Hematopoietic multipotent progenitor cell treated with erythropoietin and hydrocortisone succinate and interleukin-3 and kit ligand, for 4 days (in vitro differentiated cells): ENCODE measurements around the gene CLSTN3.
"Not testable (repeated sequence)": the region's sequence is repeated elsewhere in the genome, so short reads cannot be mapped to it uniquely, and the experiment has no call there.

ENCODE experiments used
- DNase-seq: peaks from one replicate; pipeline ENCODE4 v3.0.0-alpha.2; 2015

The CLSTN3 gene

GRCh38 chr12:7154042-7154441, 23.9 kb downstream of the CLSTN3 start:
- DNase-seq = no peak

- DNase-seq = no peak
Measured at GRCh38 chr12:7154901-7155470, 24.8 kb downstream of the CLSTN3 start.

GRCh38 chr12:7155471-7156034, 25.4 kb downstream of the CLSTN3 start:
- DNase-seq = no peak

DNA sequence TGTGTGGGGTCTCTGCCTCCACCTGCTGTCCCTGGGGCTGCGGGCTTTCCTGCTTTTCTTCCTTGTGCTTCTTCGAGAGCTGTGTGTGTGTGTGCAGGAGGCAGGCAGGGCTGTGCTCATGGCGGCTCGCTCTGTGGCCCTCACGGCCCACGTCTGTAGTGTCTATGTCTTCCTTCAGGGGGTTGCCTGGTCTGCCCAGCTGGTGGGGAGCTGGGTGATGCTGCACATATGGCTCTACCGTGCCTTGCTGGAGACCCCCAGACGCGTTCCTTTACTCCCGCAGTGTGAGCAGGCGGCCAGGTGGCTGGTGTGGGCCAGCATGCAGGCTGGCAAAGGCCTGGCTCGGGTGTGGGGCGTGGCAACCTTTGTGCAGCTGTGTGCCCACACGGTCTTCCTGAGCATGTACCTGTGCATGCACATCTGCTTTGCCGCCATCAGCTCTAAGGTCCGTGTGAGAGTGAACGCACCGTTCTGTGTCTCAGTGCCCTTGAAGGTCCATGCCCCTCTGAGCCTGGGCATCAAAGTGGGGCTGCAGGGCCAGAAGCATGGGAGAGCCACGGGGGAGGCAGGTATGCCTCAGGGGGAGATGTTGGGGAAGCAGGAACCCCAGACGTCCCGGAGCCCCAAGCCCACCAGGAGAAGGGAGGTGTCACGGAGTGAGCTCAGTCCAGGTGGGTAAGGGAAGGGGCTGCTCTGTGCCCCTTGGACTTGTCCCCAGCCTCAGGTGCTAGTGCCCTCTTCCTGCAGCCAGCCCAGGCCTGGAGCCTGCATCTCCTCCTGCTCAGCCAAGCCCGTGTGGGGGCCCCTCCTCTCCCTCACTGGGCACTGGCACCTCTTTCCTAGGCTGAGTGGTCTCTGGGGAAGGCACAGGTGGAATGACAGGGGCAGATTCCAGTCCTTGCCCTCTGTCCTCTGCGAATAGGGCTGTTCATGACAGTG, 26.4 kb downstream of the CLSTN3 start:
- DNase-seq = no peak

DNA sequence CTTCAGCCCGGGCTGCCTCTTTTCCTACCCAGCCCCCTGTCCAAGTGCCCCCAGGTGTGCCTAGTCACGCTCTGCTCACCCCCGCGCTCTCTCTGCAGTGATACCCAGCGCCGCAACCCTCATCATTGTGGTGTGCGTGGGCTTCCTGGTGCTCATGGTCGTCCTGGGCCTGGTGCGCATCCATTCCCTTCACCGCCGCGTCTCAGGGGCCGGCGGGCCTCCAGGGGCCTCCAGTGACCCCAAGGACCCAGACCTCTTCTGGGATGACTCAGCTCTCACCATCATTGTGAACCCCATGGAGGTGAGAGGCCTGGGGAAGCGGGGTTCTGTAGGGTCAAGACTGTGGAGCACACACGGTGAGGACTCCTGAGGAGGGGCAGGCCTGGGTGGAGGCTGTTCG, 27.2 kb downstream of the CLSTN3 start:
- no peak for DNase-seq

GRCh38 chr12:7158781-7159609, 28.8 kb downstream of the CLSTN3 start:
- no peak for DNase-seq

- no peak for DNase-seq
Measured at GRCh38 chr12:7160183-7160582, 30.0 kb downstream of the CLSTN3 start.

- no peak for DNase-seq
Measured at GRCh38 chr12:7161327-7161726, 31.2 kb downstream of the CLSTN3 start.

DNA sequence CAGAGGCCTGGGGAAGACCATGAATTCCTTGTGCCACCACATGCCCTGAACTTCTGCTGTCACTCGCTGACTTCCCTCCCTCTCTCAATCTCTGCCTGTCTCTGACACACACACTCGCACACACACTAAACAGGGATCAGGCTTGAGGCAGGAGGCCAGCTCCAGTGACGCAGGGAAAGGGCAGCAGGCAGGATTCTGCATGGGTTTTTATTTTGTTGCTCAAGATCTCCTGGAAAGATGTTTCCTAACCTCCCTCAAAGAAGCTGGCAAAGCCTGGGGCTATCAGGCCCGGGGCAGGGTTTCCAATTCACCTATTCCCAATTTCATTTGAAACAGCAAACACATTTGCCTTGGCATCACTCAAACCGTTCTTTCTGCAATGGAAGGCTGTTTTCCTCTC, 31.6 kb downstream of the CLSTN3 start:
- DNase-seq = no peak

DNA sequence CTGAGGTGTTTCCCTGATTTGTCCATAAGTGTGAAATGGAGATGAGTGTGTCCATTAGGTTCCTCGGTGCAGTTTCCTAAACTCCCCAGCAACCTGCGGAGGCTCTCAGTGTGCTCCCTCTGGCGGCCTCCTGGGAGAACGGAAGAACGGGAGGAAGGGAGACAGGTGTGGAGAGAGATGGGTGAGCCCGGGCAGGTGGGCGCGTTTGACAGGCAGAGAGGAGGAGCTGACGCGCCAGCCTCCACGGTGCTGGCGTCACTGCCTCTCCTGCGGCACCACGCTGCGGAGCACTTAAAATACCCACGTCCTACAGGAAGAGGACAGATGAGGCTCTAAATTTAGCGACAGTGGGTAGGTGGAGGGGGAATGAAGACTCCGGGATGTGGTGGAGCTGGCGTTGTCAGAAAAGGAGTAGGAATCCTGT, 32.5 kb downstream of the CLSTN3 start:
- peak; percentile 50 for DNase-seq

- no peak for DNase-seq
Measured at GRCh38 chr12:7169951-7170350, 39.8 kb downstream of the CLSTN3 start.

DNA sequence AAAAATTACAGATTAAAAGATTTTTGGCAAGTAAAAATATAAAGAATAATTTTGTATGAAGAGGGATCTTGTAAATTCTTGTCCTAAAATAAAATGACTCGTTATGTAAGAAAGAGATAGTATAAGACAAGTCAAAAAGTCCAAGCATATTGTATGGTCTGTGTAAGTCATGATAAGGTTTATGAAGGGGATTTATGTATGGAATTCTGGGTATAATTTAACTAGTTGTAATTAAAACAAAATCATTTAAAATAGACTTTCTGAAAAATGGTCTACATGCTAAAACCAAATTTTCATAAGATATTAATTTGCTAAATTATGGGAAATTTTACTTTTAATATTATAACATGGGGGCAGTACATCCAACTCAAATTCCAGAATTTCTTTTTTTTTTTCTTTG, 41.7 kb downstream of the CLSTN3 start:
- no peak for DNase-seq

DNA sequence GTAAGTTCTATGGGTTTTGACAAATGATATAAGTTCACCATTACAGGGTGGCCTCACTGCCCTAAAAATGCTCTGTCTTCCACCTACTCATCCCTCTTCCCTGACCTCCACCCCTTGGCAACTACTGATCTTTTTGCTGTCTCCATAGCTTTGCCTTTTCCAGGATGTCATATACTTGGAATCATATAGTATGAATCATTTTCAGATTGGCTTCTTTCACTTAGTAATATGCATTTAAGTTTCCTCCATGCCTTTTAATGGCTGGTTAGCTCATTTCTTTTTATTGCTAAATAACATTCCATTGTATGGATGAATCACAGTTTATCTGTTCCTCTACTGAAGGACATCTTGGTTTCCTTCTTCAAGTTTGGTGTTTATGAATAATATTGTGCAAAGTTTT, 45.3 kb downstream of the CLSTN3 start:
- DNase-seq = no peak

GRCh38 chr12:7176595-7176994, 46.4 kb downstream of the CLSTN3 start:
- DNase-seq = no peak

DNA sequence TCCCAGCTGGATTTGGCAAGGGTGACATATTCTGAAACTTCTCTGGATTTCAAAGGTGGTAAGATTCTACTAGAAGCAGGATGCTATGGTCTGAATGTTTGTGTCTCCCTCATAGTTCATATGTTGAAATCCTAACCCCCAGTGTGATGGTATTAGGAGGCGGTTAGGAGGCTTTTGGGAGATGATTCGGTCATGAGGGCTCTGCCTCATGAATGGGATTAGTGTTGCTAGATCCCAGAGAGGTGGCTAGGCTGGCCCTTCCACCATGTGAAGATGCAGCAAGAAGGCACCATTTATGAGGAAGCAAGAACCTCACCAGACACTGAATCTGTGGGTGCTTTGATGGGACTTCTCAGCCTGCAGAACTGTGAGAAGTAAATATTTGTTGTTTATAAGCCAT, 48.3 kb downstream of the CLSTN3 start:
- no peak for DNase-seq

DNA sequence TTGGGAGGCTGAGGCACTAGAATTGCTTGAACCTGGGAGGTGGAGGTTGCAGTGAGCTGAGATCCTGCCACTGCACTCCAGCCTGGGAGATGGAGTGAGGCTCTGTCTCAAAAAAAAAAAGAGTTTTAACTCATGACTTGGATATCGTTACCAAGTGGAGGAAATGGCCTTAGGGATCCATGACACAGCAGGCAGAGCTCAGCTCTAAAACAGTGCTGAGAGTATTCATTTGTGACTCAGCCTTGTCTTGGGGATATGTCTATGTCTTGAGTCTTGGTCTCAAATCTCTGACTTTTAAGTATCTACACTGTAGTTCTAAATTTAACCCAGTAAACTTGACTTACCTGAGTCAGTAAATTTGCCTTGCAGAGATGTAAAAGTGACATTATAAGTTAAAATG, 50.5 kb downstream of the CLSTN3 start:
- no peak for DNase-seq

DNA sequence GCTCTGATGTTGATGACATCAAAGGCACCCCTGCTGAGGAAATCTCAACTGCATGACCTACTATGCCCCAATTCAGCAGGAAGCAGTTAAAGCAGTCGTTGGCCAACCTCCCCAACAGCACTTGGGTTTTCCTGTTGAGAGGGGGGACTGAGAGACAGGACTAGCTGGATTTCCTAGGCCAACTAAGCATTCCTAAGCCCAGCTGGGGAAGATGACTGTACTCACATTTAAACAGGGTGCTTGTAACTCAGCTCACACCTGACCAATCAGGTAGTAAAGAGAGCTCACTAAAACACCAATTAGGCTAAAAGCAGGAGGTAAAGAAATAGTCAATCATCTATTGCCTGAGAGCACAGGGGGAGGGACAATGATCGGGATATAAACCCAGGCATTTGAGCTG, 55.9 kb downstream of the CLSTN3 start:
- DNase-seq = not testable (repeated sequence)

DNA sequence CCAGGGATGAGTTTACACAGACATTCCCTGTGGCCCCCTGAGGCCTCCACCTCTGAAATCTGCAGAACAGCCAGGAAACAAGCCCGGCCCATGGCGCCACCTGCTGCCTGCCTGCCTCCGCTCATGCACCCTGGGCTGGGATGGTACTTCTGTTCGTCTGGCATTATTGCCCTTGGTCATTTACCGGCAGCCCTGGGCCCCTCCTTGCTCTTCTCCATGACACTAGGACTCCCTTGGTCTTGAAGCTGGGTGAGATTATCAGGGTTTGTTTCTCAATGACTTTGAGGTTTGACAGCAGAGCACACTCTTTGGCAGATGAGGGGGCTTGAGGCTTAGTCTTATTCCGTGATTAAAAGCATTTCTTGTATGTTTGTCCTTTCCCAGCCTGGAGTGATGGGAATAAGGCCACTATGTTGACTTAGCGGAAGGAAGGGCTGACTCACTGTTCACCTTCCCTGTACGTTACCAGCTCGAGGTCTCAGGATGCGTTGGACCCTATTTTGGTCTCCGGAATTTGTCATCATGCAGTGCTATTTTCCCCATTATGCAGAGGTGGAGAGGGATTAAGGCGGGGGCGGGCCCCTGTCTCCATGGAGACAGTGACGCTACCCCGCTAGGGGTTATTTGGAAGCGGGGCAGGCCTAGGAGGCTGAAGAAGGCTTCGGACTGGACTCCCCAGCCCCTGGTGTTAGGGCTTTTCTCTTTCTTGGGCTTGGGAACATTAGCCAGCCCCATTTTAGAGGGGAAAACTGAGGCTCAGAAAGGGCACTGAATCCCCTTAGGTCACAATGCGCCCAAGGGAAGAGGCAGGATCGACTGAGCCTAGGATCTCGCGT, 58.6 kb downstream of the CLSTN3 start:
- peak; percentile 83 for DNase-seq

GRCh38 chr12:7189398-7190267, 59.5 kb downstream of the CLSTN3 start, which contains the start of gene PEX5:
Gene PEX5 (plus strand): TSS chr12:7189686. CDS start chr12:7190378, 692 bp downstream.
- peak; percentile 98 for DNase-seq

DNA sequence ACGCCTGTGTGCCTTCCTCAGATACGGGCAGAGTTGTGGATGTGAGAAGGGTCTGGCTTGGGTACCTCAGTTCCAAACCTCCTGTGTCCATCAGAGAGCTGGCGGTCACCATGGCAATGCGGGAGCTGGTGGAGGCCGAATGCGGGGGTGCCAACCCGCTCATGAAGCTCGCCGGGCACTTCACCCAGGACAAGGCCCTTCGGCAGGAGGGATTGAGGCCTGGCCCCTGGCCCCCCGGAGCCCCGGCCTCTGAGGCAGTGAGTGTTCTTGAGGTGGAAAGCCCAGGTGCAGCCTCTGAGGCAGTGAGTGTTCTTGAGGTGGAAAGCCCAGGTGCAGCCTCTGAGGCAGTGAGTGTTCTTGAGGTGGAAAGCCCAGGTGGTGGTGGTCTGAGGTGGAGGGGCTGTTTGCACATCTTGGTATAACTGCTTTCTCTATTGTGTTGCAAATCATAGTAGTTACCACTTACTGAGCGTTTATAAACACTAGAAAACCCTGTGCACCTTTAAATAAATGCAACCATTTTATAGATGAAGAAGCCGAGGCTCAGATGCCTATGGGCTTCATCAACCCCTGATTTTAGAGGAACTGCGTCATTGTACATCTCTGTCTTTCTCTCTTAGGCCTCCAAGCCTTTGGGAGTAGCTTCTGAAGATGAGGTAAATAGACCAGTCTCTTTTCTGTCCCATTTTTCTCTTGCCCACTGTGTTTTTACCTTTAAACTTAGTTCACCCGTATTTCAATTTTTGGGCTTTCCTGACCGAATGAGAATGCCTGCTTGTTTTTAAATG, 60.3 kb downstream of the CLSTN3 start:
- DNase-seq = peak; percentile 31
